ENCODE measurements around the gene RAB1A. TPM values are rescaled to one million over a fixed set of nuclear protein-coding genes. Genes with fewer than 3 reads are reported as not detected.

Gene RAB1A
- total and polyA plus RNA-seq, 9 of the 15 experiments (the other 6 are each of a cell fraction or from before 2014, with no cell fraction given) = 43.8 to 163 (median 67.7) TPM

DNA sequence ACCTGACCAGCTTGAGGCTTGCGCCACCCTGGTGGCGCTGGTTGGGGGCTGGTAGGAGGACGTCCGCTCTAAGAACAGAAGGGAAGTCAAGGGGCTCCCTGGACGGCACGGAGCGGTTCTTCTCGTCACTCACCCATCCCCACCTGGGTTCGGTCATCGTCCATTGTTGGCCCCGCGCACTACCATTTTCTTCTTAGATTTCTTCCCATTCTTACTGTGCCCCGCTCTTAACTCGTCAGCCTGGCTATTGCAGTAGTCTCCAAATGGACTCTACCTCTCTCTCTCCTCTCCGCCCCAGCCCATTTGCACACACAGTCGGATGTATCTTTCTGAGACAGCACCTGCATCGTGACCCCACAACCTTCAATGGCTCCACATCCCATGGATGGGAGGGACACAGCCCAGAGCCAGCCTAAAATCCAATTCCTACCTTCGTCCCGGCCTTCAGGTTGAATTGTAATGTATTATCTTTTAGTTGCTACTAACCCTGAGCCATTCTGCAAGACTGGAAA is 814 bp upstream of the RAB1A start (continued):
- TF ChIP-seq NBN (IDR thresholded peaks at IDR 0.05; ENCODE audit: low read depth) (no peak), CTBP1 (IDR thresholded peaks at IDR 0.05; ENCODE audit: borderline replicate concordance) (no peak; the same call in 1 of the 2 replicates), JUNB (CRISPR knock-in tag; conservative IDR thresholded peaks at IDR 0.05) (no peak), NFXL1 (CRISPR knock-in tag; IDR thresholded peaks at IDR 0.05) (no peak), ZFX (CRISPR knock-in tag; IDR thresholded peaks at IDR 0.05) (no peak), MTA2 (IDR thresholded peaks at IDR 0.05; ENCODE audit: low read depth) (no peak), TEAD2 (tag; IDR thresholded peaks at IDR 0.05) (no peak), ZNF316 (IDR thresholded peaks at IDR 0.05) (no peak), ZNF253 (CRISPR knock-in tag; conservative IDR thresholded peaks at IDR 0.05) (no peak), PCBP2 (IDR thresholded peaks at IDR 0.05; ENCODE audit: low read depth, low read length, poor library complexity, severe bottlenecking) (no peak), NFYB (IDR thresholded peaks at IDR 0.05; ENCODE audit: extremely low read depth, insufficient read length) (no peak), SMARCE1 (IDR thresholded peaks at IDR 0.05) (no peak), MED1 (CRISPR knock-in tag; IDR thresholded peaks at IDR 0.05; ENCODE audit: borderline replicate concordance) (no peak), NONO (IDR thresholded peaks at IDR 0.05; ENCODE audit: low read depth in 2 of 2, low read length in 1 of 2) (no peak; a peak in 1 of 4 replicates), ERF (CRISPR knock-in tag; IDR thresholded peaks at IDR 0.05) (peak; percentile 86; the same call in 1 of the 2 replicates), RB1 (IDR thresholded peaks at IDR 0.05; ENCODE audit: low read depth) (no peak), TGIF2 (CRISPR knock-in tag; IDR thresholded peaks at IDR 0.05) (no peak), MTA1 (IDR thresholded peaks at IDR 0.05; ENCODE audit: borderline replicate concordance) (0 out of 2 replicates have a peak, but pooled peaks have one; percentile 15), FOSL1 (tag; conservative IDR thresholded peaks at IDR 0.05) (no peak), POLR2AphosphoS2 (IDR thresholded peaks at IDR 0.05; ENCODE audit: low read length) (no peak)
- TF ChIP-seq, protein P1, sequence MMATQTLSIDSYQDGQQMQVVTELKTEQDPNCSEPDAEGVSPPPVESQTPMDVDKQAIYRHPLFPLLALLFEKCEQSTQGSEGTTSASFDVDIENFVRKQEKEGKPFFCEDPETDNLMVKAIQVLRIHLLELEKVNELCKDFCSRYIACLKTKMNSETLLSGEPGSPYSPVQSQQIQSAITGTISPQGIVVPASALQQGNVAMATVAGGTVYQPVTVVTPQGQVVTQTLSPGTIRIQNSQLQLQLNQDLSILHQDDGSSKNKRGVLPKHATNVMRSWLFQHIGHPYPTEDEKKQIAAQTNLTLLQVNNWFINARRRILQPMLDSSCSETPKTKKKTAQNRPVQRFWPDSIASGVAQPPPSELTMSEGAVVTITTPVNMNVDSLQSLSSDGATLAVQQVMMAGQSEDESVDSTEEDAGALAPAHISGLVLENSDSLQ (IDR thresholded peaks at IDR 0.05) = no peak
- TF ChIP-seq, protein P2, sequence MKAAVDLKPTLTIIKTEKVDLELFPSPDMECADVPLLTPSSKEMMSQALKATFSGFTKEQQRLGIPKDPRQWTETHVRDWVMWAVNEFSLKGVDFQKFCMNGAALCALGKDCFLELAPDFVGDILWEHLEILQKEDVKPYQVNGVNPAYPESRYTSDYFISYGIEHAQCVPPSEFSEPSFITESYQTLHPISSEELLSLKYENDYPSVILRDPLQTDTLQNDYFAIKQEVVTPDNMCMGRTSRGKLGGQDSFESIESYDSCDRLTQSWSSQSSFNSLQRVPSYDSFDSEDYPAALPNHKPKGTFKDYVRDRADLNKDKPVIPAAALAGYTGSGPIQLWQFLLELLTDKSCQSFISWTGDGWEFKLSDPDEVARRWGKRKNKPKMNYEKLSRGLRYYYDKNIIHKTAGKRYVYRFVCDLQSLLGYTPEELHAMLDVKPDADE (conservative IDR thresholded peaks at IDR 0.05; ENCODE audit: control insufficient read depth, low read depth, low read length) = no peak
- TF ChIP-seq, protein P3, sequence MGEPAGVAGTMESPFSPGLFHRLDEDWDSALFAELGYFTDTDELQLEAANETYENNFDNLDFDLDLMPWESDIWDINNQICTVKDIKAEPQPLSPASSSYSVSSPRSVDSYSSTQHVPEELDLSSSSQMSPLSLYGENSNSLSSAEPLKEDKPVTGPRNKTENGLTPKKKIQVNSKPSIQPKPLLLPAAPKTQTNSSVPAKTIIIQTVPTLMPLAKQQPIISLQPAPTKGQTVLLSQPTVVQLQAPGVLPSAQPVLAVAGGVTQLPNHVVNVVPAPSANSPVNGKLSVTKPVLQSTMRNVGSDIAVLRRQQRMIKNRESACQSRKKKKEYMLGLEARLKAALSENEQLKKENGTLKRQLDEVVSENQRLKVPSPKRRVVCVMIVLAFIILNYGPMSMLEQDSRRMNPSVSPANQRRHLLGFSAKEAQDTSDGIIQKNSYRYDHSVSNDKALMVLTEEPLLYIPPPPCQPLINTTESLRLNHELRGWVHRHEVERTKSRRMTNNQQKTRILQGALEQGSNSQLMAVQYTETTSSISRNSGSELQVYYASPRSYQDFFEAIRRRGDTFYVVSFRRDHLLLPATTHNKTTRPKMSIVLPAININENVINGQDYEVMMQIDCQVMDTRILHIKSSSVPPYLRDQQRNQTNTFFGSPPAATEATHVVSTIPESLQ (CRISPR knock-in tag; IDR thresholded peaks at IDR 0.05) = no peak
- TF ChIP-seq, protein P4, sequence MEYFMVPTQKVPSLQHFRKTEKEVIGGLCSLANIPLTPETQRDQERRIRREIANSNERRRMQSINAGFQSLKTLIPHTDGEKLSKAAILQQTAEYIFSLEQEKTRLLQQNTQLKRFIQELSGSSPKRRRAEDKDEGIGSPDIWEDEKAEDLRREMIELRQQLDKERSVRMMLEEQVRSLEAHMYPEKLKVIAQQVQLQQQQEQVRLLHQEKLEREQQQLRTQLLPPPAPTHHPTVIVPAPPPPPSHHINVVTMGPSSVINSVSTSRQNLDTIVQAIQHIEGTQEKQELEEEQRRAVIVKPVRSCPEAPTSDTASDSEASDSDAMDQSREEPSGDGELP (CRISPR knock-in tag; IDR thresholded peaks at IDR 0.05; ENCODE audit: borderline replicate concordance) = no peak; the same call in 1 of the 2 replicates
- TF ChIP-seq, protein P5, sequence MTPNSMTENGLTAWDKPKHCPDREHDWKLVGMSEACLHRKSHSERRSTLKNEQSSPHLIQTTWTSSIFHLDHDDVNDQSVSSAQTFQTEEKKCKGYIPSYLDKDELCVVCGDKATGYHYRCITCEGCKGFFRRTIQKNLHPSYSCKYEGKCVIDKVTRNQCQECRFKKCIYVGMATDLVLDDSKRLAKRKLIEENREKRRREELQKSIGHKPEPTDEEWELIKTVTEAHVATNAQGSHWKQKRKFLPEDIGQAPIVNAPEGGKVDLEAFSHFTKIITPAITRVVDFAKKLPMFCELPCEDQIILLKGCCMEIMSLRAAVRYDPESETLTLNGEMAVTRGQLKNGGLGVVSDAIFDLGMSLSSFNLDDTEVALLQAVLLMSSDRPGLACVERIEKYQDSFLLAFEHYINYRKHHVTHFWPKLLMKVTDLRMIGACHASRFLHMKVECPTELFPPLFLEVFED (CRISPR knock-in tag; conservative IDR thresholded peaks at IDR 0.05) = peak; percentile 86

All from K562 (cell line).